ENCODE measurements around the gene NUMA1. TPM values are rescaled to one million over a fixed set of nuclear protein-coding genes. Genes with fewer than 3 reads are reported as not detected.

NUMA1 gene
- total RNA-seq, 1 donor from 2014 or later = 130 TPM

DNA sequence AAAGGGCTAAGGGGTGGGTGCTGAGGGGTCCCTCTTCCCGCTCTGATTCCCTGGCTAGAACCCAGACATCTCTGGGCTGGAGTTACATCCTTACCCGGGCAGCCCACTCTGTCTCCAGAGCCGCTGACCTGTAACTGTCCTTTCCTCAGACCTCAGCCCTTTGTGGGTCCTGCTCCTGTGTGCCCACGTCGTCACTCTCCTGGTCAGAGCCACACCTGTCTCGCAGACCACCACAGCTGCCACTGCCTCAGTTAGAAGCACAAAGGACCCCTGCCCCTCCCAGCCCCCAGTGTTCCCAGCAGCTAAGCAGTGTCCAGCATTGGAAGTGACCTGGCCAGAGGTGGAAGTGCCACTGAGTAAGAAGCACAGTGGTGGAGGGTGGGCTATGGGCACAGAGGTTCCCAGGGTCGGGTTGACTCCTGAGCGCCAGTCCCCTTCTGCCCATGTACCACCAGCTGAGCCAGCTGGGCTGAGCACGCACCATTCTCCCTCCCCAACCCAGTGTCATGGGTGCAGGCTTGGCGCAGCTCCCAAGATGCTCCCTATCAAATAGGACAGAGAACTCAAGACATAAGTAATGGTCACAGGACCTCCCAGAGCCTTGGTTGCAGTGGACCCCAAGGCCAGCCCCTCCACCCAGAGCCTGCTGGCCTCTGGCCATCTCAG lies 80.0 kb downstream of the NUMA1 start:
- Histone ChIP-seq H3K27me3 (no peaks in the 10 kb centered on the region), H3K4me2 (no peak overlapping the region), H3K36me3 (no peaks in the 10 kb centered on the region), H3K27ac (no peak overlapping the region), H3K79me2 (ENCODE audit: low read depth) (no peaks in the 10 kb centered on the region), H3K9me3 (ENCODE audit: low read depth) (no peaks in the 10 kb centered on the region), H3K4me1 (no peaks in the 10 kb centered on the region), H3F3A (ENCODE audit: low read depth) (peaks cover 24% of the 10 kb centered on the region), H4K20me1 (ENCODE audit: low read depth) (peaks cover 6% of the 10 kb centered on the region), H3K9ac (no peak overlapping the region), H3K4me3 (no peak overlapping the region), H2AFZ (replicated peaks) (no peak overlapping the region)
- TF ChIP-seq, protein P1, sequence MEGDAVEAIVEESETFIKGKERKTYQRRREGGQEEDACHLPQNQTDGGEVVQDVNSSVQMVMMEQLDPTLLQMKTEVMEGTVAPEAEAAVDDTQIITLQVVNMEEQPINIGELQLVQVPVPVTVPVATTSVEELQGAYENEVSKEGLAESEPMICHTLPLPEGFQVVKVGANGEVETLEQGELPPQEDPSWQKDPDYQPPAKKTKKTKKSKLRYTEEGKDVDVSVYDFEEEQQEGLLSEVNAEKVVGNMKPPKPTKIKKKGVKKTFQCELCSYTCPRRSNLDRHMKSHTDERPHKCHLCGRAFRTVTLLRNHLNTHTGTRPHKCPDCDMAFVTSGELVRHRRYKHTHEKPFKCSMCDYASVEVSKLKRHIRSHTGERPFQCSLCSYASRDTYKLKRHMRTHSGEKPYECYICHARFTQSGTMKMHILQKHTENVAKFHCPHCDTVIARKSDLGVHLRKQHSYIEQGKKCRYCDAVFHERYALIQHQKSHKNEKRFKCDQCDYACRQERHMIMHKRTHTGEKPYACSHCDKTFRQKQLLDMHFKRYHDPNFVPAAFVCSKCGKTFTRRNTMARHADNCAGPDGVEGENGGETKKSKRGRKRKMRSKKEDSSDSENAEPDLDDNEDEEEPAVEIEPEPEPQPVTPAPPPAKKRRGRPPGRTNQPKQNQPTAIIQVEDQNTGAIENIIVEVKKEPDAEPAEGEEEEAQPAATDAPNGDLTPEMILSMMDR (IDR thresholded peaks at IDR 0.05) = no peak
- TF ChIP-seq EZH2 (IDR thresholded peaks at IDR 0.05) = no peak
- TF ChIP-seq EZH2phosphoT487 (IDR thresholded peaks at IDR 0.05) = no peak
- DNase-seq (ENCODE audit: low spot score) = no peak
- H3K9me3 Mint-ChIP-seq = no peaks in the 10 kb centered on the region
- no peak overlapping the region for H3K27ac Mint-ChIP-seq
- H3K36me3 Mint-ChIP-seq = peaks cover 19% of the 10 kb centered on the region
- peaks cover 5% of the 10 kb centered on the region for H3K27me3 Mint-ChIP-seq (ENCODE audit: insufficient read depth, low read depth)
- H3K4me3 Mint-ChIP-seq = no peak overlapping the region
- peaks cover 2% of the 10 kb centered on the region for H3K4me1 Mint-ChIP-seq

DNA sequence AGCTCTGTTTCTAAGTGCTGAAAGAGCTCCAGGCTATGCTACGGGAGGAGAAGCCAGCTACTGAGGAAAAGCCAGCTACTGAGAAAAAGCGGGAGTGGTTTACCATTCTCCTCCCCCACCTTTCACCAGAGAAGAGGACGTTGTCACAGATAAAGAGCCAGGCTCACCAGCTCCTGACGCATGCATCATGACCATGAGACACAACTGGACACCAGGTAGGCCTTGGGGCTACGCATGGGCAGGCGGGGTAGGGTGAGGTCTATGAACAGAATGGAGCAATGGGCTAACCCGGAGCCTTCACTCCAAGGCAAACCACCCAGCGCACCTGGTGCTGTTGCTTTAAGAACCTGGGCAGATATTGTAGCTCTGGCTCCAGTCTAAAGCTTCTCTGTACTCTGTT lies 80.5 kb downstream of the NUMA1 start:
- Histone ChIP-seq H3K4me2 (no peak overlapping the region), H3K4me3 (no peak overlapping the region), H3K4me1 (no peaks in the 10 kb centered on the region), H2AFZ (replicated peaks) (no peak overlapping the region), H3F3A (ENCODE audit: low read depth) (peaks cover 21% of the 10 kb centered on the region), H4K20me1 (ENCODE audit: low read depth) (peaks cover 6% of the 10 kb centered on the region), H3K27me3 (no peaks in the 10 kb centered on the region), H3K36me3 (no peaks in the 10 kb centered on the region), H3K79me2 (ENCODE audit: low read depth) (no peaks in the 10 kb centered on the region), H3K9ac (no peak overlapping the region), H3K27ac (no peak overlapping the region), H3K9me3 (ENCODE audit: low read depth) (no peaks in the 10 kb centered on the region)
- no peak overlapping the region for H3K4me3 Mint-ChIP-seq
- no peak for DNase-seq (ENCODE audit: low spot score)
- peaks cover 5% of the 10 kb centered on the region for H3K27me3 Mint-ChIP-seq (ENCODE audit: insufficient read depth, low read depth)
- TF ChIP-seq, protein P1 (IDR thresholded peaks at IDR 0.05) = no peak
- TF ChIP-seq EZH2 (IDR thresholded peaks at IDR 0.05) (no peak), EZH2phosphoT487 (IDR thresholded peaks at IDR 0.05) (no peak)
- peaks cover 19% of the 10 kb centered on the region for H3K36me3 Mint-ChIP-seq
- H3K4me1 Mint-ChIP-seq = peaks cover 2% of the 10 kb centered on the region
- H3K27ac Mint-ChIP-seq = no peak overlapping the region
- no peaks in the 10 kb centered on the region for H3K9me3 Mint-ChIP-seq

DNA sequence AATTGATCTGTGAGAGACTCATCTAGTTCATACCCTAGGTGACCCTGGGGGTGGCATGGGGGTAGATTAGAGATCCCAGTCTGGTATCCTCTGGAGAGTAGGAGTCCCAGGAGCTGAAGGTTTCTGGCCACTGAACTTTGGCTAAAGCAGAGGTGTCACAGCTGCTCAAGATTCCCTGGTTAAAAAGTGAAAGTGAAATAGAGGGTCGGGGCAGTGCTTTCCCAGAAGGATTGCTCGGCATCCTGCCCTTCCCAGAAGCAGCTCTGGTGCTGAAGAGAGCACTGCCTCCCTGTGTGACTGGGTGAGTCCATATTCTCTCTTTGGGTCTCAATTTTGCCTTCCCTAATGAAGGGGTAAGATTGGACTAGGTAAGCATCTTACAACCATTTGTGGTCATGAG lies 81.0 kb downstream of the NUMA1 start:
- no peak overlapping the region for H3K27ac ChIP-seq
- H3F3A ChIP-seq (ENCODE audit: low read depth) = peaks cover 17% of the 10 kb centered on the region
- no peaks in the 10 kb centered on the region for H3K4me1 ChIP-seq
- no peak overlapping the region for H3K9ac ChIP-seq
- H3K4me3 ChIP-seq = no peak overlapping the region
- no peaks in the 10 kb centered on the region for H3K9me3 ChIP-seq (ENCODE audit: low read depth)
- TF ChIP-seq, protein P1 (IDR thresholded peaks at IDR 0.05) = no peak
- no peak for TF ChIP-seq EZH2 (IDR thresholded peaks at IDR 0.05)
- no peak for TF ChIP-seq EZH2phosphoT487 (IDR thresholded peaks at IDR 0.05)
- no peaks in the 10 kb centered on the region for H3K27me3 ChIP-seq
- no peak overlapping the region for H3K4me3 Mint-ChIP-seq
- no peak for DNase-seq (ENCODE audit: low spot score)
- no peak overlapping the region for H2AFZ ChIP-seq (replicated peaks)
- no peak overlapping the region for H3K4me2 ChIP-seq
- H3K9me3 Mint-ChIP-seq = no peaks in the 10 kb centered on the region
- H4K20me1 ChIP-seq (ENCODE audit: low read depth) = peaks cover 6% of the 10 kb centered on the region
- no peak overlapping the region for H3K27ac Mint-ChIP-seq
- H3K4me1 Mint-ChIP-seq = peaks cover 2% of the 10 kb centered on the region
- H3K36me3 Mint-ChIP-seq = peaks cover 21% of the 10 kb centered on the region
- H3K79me2 ChIP-seq (ENCODE audit: low read depth) = no peaks in the 10 kb centered on the region
- no peaks in the 10 kb centered on the region for H3K36me3 ChIP-seq
- H3K27me3 Mint-ChIP-seq (ENCODE audit: insufficient read depth, low read depth) = peaks cover 5% of the 10 kb centered on the region

Data from neural progenitor cell (in vitro differentiated cells).